Astrocyte (in vitro differentiated cells and primary cell): ENCODE results near the gene IRGM. TPM values are rescaled to one million over a fixed set of nuclear protein-coding genes. Genes with fewer than 3 reads are reported as not detected.

Experiments
- DNase-seq: peaks from one replicate; pipeline ENCODE4 v3.0.0-alpha.2; 2010; ENCODE audit warnings: low read depth
- FAIRE-seq: peaks from 2 replicates; lab custom pipeline; 2011; peaks lifted over from hg19 to GRCh38; lab: Jason Lieb, UNC
- H2AFZ ChIP-seq: 2 replicates; pipeline ENCODE4 v1.6.0; 2012; ENCODE audit warnings: low read depth, low read length, inconsistent platforms
- H3K27ac ChIP-seq: 2 replicates; pipeline ENCODE4 v1.5.1; 2011; ENCODE audit warnings: low read depth, low read length, inconsistent platforms
- H3K27me3 ChIP-seq: 2 replicates; pipeline ENCODE4 v1.6.0; 2011; ENCODE audit warnings: low read length, inconsistent platforms; ENCODE audit not compliant: insufficient read depth
- H3K36me3 ChIP-seq: 2 replicates; pipeline ENCODE4 v1.5.1; 2011; ENCODE audit warnings: low read length, inconsistent platforms; ENCODE audit not compliant: insufficient read depth
- H3K4me1 ChIP-seq: 2 replicates; pipeline ENCODE4 v1.5.1; 2011; ENCODE audit warnings: low read length, inconsistent platforms; ENCODE audit not compliant: insufficient read depth
- H3K4me2 ChIP-seq: 2 replicates; pipeline ENCODE4 v1.6.0; 2012; ENCODE audit warnings: low read length, inconsistent platforms
- H3K4me3 ChIP-seq: 2 replicates; pipeline ENCODE4 v1.5.1; 2011; ENCODE audit warnings: low read depth, mild to moderate bottlenecking, low read length, inconsistent platforms; ENCODE audit not compliant: insufficient read depth
- H3K79me2 ChIP-seq: 2 replicates; pipeline ENCODE4 v1.6.0; 2012; ENCODE audit warnings: mild to moderate bottlenecking, low read length, inconsistent platforms; ENCODE audit not compliant: insufficient read depth
- H3K9ac ChIP-seq: 2 replicates; pipeline ENCODE4 v1.6.0; 2012; ENCODE audit warnings: mild to moderate bottlenecking, low read length, inconsistent platforms
- H3K9me3 ChIP-seq: 2 replicates; pipeline ENCODE4 v1.5.1; 2012; ENCODE audit warnings: low read depth, mild to moderate bottlenecking, low read length, inconsistent platforms; ENCODE audit not compliant: insufficient read depth
- H4K20me1 ChIP-seq: 2 replicates; pipeline ENCODE4 v1.6.0; 2012; ENCODE audit warnings: low read length, inconsistent platforms; ENCODE audit not compliant: insufficient read depth
- H3K27ac Mint-ChIP-seq: one replicate; pipeline ENCODE4 v1.8.0; 2021; ENCODE audit warnings: mild to moderate bottlenecking, mixed read lengths; ENCODE audit not compliant: unreplicated experiment
- H3K27me3 Mint-ChIP-seq: one replicate; pipeline ENCODE4 v1.8.0; 2021; ENCODE audit warnings: low read depth, mixed read lengths; ENCODE audit not compliant: unreplicated experiment
- H3K36me3 Mint-ChIP-seq: one replicate; pipeline ENCODE4 v1.8.0; 2021; ENCODE audit warnings: low read depth, mixed read lengths; ENCODE audit not compliant: unreplicated experiment
- H3K4me1 Mint-ChIP-seq: one replicate; pipeline ENCODE4 v1.8.0; 2021; ENCODE audit warnings: low read depth, mixed read lengths; ENCODE audit not compliant: unreplicated experiment
- H3K4me3 Mint-ChIP-seq: one replicate; pipeline ENCODE4 v1.8.0; 2021; ENCODE audit warnings: mild to moderate bottlenecking, moderate library complexity, mixed read lengths; ENCODE audit not compliant: unreplicated experiment
- H3K9me3 Mint-ChIP-seq: one replicate; pipeline ENCODE4 v1.8.0; 2021; ENCODE audit warnings: mild to moderate bottlenecking, mixed read lengths; ENCODE audit not compliant: unreplicated experiment
- CTCF ChIP-seq: IDR thresholded peaks from 2 replicates; pipeline ENCODE4 v1.5.1; 2011; ENCODE audit warnings: low read depth, mild to moderate bottlenecking, inconsistent platforms, low read length, moderate library complexity; ENCODE audit not compliant: insufficient read depth
- EZH2 ChIP-seq: IDR thresholded peaks from 2 replicates; pipeline ENCODE4 v1.6.1; 2012; ENCODE audit warnings: mild to moderate bottlenecking, low read length, inconsistent platforms; ENCODE audit not compliant: insufficient read depth
- total RNA-seq: library from RNA; stranded (reverse); gene quantifications from 2 replicates; pipeline ENCODE4 v1.2.1, GENCODE V29; 2021

IRGM gene
- total RNA-seq, 1 donor from 2014 or later = not detected

- Histone ChIP-seq H3K4me2 (no peak overlapping the region), H3K4me3 (no peak overlapping the region), H3K27me3 (no peaks in the 10 kb centered on the region), H3K27ac (no peak overlapping the region), H2AFZ (no peak overlapping the region), H3K79me2 (no peaks in the 10 kb centered on the region), H3K9ac (no peak overlapping the region), H4K20me1 (no peaks in the 10 kb centered on the region), H3K9me3 (no peaks in the 10 kb centered on the region), H3K4me1 (no peaks in the 10 kb centered on the region), H3K36me3 (no peaks in the 10 kb centered on the region)
- Mint-ChIP-seq H3K27ac (no peak overlapping the region), H3K9me3 (peaks cover 3% of the 10 kb centered on the region), H3K36me3 (no peaks in the 10 kb centered on the region), H3K4me3 (no peak overlapping the region), H3K27me3 (peaks cover 10% of the 10 kb centered on the region), H3K4me1 (no peaks in the 10 kb centered on the region)
- DNase-seq = no peak
- no peak for TF ChIP-seq EZH2
- TF ChIP-seq CTCF = no peak
- no peak for FAIRE-seq
Observed at GRCh38 chr5:150804388-150804787, 41.9 kb upstream of the IRGM start.

GRCh38 chr5:150809363-150809762, 37.0 kb upstream of the IRGM start:
- no peaks in the 10 kb centered on the region for H3K27me3 ChIP-seq
- H3K4me3 ChIP-seq = no peak overlapping the region
- no peak overlapping the region for H3K27ac Mint-ChIP-seq
- no peak overlapping the region for H3K9ac ChIP-seq
- TF ChIP-seq EZH2 = no peak
- TF ChIP-seq CTCF = no peak
- no peak for FAIRE-seq
- H3K36me3 Mint-ChIP-seq = no peaks in the 10 kb centered on the region
- H3K36me3 ChIP-seq = no peaks in the 10 kb centered on the region
- H3K79me2 ChIP-seq = no peaks in the 10 kb centered on the region
- no peaks in the 10 kb centered on the region for H4K20me1 ChIP-seq
- peaks cover 2% of the 10 kb centered on the region for H3K9me3 Mint-ChIP-seq
- no peaks in the 10 kb centered on the region for H3K4me1 ChIP-seq
- H3K4me3 Mint-ChIP-seq = no peak overlapping the region
- H3K27ac ChIP-seq = no peak overlapping the region
- H3K27me3 Mint-ChIP-seq = peaks cover 13% of the 10 kb centered on the region
- H2AFZ ChIP-seq = no peak overlapping the region
- H3K9me3 ChIP-seq = no peaks in the 10 kb centered on the region
- DNase-seq = no peak
- H3K4me1 Mint-ChIP-seq = no peaks in the 10 kb centered on the region
- H3K4me2 ChIP-seq = no peak overlapping the region

- DNase-seq = no peak
- no peak for TF ChIP-seq CTCF
- no peak for TF ChIP-seq EZH2
- Histone ChIP-seq H3K27me3 (no peaks in the 10 kb centered on the region), H2AFZ (no peak overlapping the region), H3K9me3 (no peaks in the 10 kb centered on the region), H3K4me2 (no peak overlapping the region), H3K79me2 (no peaks in the 10 kb centered on the region), H3K36me3 (no peaks in the 10 kb centered on the region), H3K4me1 (no peaks in the 10 kb centered on the region), H4K20me1 (no peaks in the 10 kb centered on the region), H3K27ac (no peak overlapping the region), H3K9ac (no peak overlapping the region), H3K4me3 (no peak overlapping the region)
- Mint-ChIP-seq H3K36me3 (no peaks in the 10 kb centered on the region), H3K27ac (no peak overlapping the region), H3K9me3 (peaks cover 8% of the 10 kb centered on the region), H3K4me3 (no peak overlapping the region), H3K4me1 (no peaks in the 10 kb centered on the region), H3K27me3 (peaks cover 5% of the 10 kb centered on the region)
- no peak for FAIRE-seq
Observed at GRCh38 chr5:150815010-150815409, 31.3 kb upstream of the IRGM start.
